HG02938 (cell line): ENCODE measurements around the gene MFSD2A.
"Not testable (repeated sequence)": the region's sequence is repeated elsewhere in the genome, so short reads cannot be mapped to it uniquely, and the experiment has no call there.

Experiments used
- ATAC-seq: cut with Tn5 transposase; IDR thresholded peaks from one replicate; pipeline ENCODE4 v1.9.1; 2021; ENCODE audit warnings: mild to moderate bottlenecking, moderate library complexity; ENCODE audit not compliant: unreplicated experiment

Gene MFSD2A

GRCh38 chr1:39954870-39955546 lies at the start of gene MFSD2A:
Gene MFSD2A, plus strand, starts transcription at chr1:39955145. Its CDS starts 148 bp downstream, at chr1:39955293.
- no peak for ATAC-seq

- ATAC-seq = no peak
Measured at GRCh38 chr1:39905172-39905571, 49.8 kb upstream of the MFSD2A start.

- no peak for ATAC-seq
Measured at GRCh38 chr1:39907528-39908453, 47.2 kb upstream of the MFSD2A start.

GRCh38 chr1:39908534-39908933 lies 46.4 kb upstream of the MFSD2A start:
- no peak for ATAC-seq

GRCh38 chr1:39910263-39910662 lies 44.7 kb upstream of the MFSD2A start:
- ATAC-seq = no peak

GRCh38 chr1:39913136-39913535 lies 41.8 kb upstream of the MFSD2A start:
- ATAC-seq = not testable (repeated sequence)

GRCh38 chr1:39915499-39916129 lies 39.3 kb upstream of the MFSD2A start:
- ATAC-seq = no peak

- ATAC-seq = no peak
Measured at GRCh38 chr1:39917825-39918224, 37.1 kb upstream of the MFSD2A start.

GRCh38 chr1:39919545-39919944 lies 35.4 kb upstream of the MFSD2A start:
- ATAC-seq = no peak

- ATAC-seq = no peak
Measured at GRCh38 chr1:39922251-39922688, 32.7 kb upstream of the MFSD2A start.

GRCh38 chr1:39925721-39926342 lies 29.1 kb upstream of the MFSD2A start:
- no peak for ATAC-seq

GRCh38 chr1:39926343-39926793 lies 28.6 kb upstream of the MFSD2A start:
- ATAC-seq = no peak

- no peak for ATAC-seq
Measured at GRCh38 chr1:39926820-39927219, 28.1 kb upstream of the MFSD2A start.

- ATAC-seq = no peak
Measured at GRCh38 chr1:39927538-39927937, 27.4 kb upstream of the MFSD2A start.

GRCh38 chr1:39928809-39929587 lies 25.9 kb upstream of the MFSD2A start:
- no peak for ATAC-seq

GRCh38 chr1:39933956-39934941 lies 20.7 kb upstream of the MFSD2A start:
- ATAC-seq = no peak

GRCh38 chr1:39936724-39937491 lies 18.0 kb upstream of the MFSD2A start:
- ATAC-seq = no peak

- ATAC-seq = no peak
Measured at GRCh38 chr1:39938856-39939255, 16.1 kb upstream of the MFSD2A start.
